Effector CD8-positive, alpha-beta T cell (primary cell): ENCODE measurements around the gene WBP4.

Experiments
- DNase-seq: peaks from one replicate; lab custom pipeline; 2025; lab: John Stamatoyannopoulos, UW

The WBP4 gene

GRCh38 chr13:41048640-41049039 is 12.7 kb upstream of the WBP4 start:
- DNase-seq, result no peak

GRCh38 chr13:41049480-41050440 is 11.5 kb upstream of the WBP4 start:
- no peak for DNase-seq

- DNase-seq, result no peak
Observed at GRCh38 chr13:41052441-41052840, 8.9 kb upstream of the WBP4 start.

GRCh38 chr13:41053384-41053826 is 7.9 kb upstream of the WBP4 start:
- DNase-seq, result no peak

- DNase-seq, result no peak
Observed at GRCh38 chr13:41054212-41054877, 7.0 kb upstream of the WBP4 start.

- no peak for DNase-seq
Observed at GRCh38 chr13:41054919-41055619, 6.2 kb upstream of the WBP4 start.

GRCh38 chr13:41056194-41056593 is 5.1 kb upstream of the WBP4 start:
- no peak for DNase-seq

- DNase-seq, result no peak
Observed at GRCh38 chr13:41056826-41057711, 4.2 kb upstream of the WBP4 start.

- DNase-seq, result no peak
Observed at GRCh38 chr13:41058295-41059070, 2.8 kb upstream of the WBP4 start.

- no peak for DNase-seq
Observed at GRCh38 chr13:41059456-41060081, 1.7 kb upstream of the WBP4 start.

- DNase-seq, result peak; percentile 62
Observed at GRCh38 chr13:41060082-41060723, 1.1 kb upstream of the WBP4 start.

GRCh38 chr13:41060724-41061074 is 610 bp upstream of the WBP4 start:
- peak; percentile 78 for DNase-seq

- DNase-seq, result no peak
Observed at GRCh38 chr13:41061914-41062837, 867 bp downstream of the WBP4 start.

GRCh38 chr13:41064493-41064892 is 3.2 kb downstream of the WBP4 start:
- DNase-seq, result no peak

- DNase-seq, result no peak
Observed at GRCh38 chr13:41065078-41065477, 3.8 kb downstream of the WBP4 start.

- DNase-seq, result no peak
Observed at GRCh38 chr13:41074523-41074922, 13.2 kb downstream of the WBP4 start.

GRCh38 chr13:41075034-41075433 is 13.7 kb downstream of the WBP4 start:
- DNase-seq, result peak; percentile 5

- DNase-seq, result no peak
Observed at GRCh38 chr13:41075485-41075884, 14.2 kb downstream of the WBP4 start.

GRCh38 chr13:41077475-41077874 is 16.2 kb downstream of the WBP4 start:
- DNase-seq, result no peak
